SU-DHL-6 (cell line): Measurements from ENCODE around the gene PLXNC1.

ENCODE experiments used
- H2AFZ ChIP-seq: fragments of 200-600 bp; sonication (generic); 2 replicates; pipeline ENCODE4 v1.6.1; 2014; ENCODE audit warnings: low read depth, mild to moderate bottlenecking, moderate library complexity, mixed read lengths, antibody characterized with exemption, low read length; ENCODE audit not compliant: severe bottlenecking
- H3F3A ChIP-seq: fragments of 200-600 bp; shearing (Covaris generic); 2 replicates; pipeline ENCODE4 v1.6.0; 2016; ENCODE audit warnings: antibody characterized with exemption, mild to moderate bottlenecking; ENCODE audit not compliant: insufficient read depth
- H3K27ac ChIP-seq: fragments of 200-600 bp; sonication (generic); 2 replicates; pipeline ENCODE4 v1.5.1; 2016; ENCODE audit warnings: low read depth, mild to moderate bottlenecking, low read length, moderate library complexity, mixed read lengths
- H3K27me3 ChIP-seq: fragments of 200-600 bp; sonication (generic), shearing (Covaris generic); 2 replicates; pipeline ENCODE4 v1.6.0; 2014; ENCODE audit warnings: mild to moderate bottlenecking, low read length
- H3K36me3 ChIP-seq: fragments of 200-600 bp; sonication (generic); 2 replicates; pipeline ENCODE4 v1.6.1; 2014; ENCODE audit warnings: mild to moderate bottlenecking, low read length, mixed read lengths
- H3K4me2 ChIP-seq: fragments of 300-600, 200-600 bp; shearing (Covaris generic), sonication (generic); 2 replicates; pipeline ENCODE4 v1.6.0; 2014; ENCODE audit warnings: low read length, low read depth, mild to moderate bottlenecking; ENCODE audit not compliant: poor library complexity, severe bottlenecking
- H3K4me3 ChIP-seq: fragments of 200-600 bp; sonication (generic); 2 replicates; pipeline ENCODE4 v1.5.1; 2014; ENCODE audit warnings: antibody characterized with exemption, low read length, mild to moderate bottlenecking, mixed read lengths; ENCODE audit not compliant: insufficient read depth, poor library complexity, severe bottlenecking
- H3K79me2 ChIP-seq: fragments of 200-600 bp; sonication (generic); 2 replicates; pipeline ENCODE4 v1.6.1; 2014; ENCODE audit warnings: mild to moderate bottlenecking, low read length, moderate library complexity; ENCODE audit not compliant: insufficient read depth
- H3K9ac ChIP-seq: fragments of 200-600 bp; sonication (generic); 2 replicates; pipeline ENCODE4 v1.7.0; 2014; ENCODE audit warnings: mild to moderate bottlenecking, low read length
- H3K9me2 ChIP-seq: fragments of 200-600 bp; sonication (generic); replicated peaks from 2 replicates; pipeline ENCODE4 v1.6.1; 2014; ENCODE audit warnings: low read length; ENCODE audit not compliant: insufficient read depth
- H3K9me3 ChIP-seq: fragments of 200-600 bp; sonication (generic); 2 replicates; pipeline ENCODE4 v1.6.1; 2014; ENCODE audit warnings: low read length, mixed read lengths; ENCODE audit not compliant: insufficient read depth
- H4K20me1 ChIP-seq: fragments of 200-600 bp; sonication (generic); 2 replicates; pipeline ENCODE4 v1.6.1; 2014; ENCODE audit warnings: low read depth, mild to moderate bottlenecking, antibody characterized with exemption, low read length, moderate library complexity, mixed read lengths
- EZH2phosphoT487 ChIP-seq: fragments of 200-600 bp; sonication (generic), shearing (Covaris generic); conservative IDR thresholded peaks from 2 replicates; pipeline ENCODE4 v1.6.1; 2018; ENCODE audit warnings: mild to moderate bottlenecking, antibody characterized with exemption, low read length, moderate library complexity, mixed read lengths
- TF ChIP-seq, protein P1 (sequence below): fragments of 200-600 bp; sonication (generic); IDR thresholded peaks from one replicate; pipeline ENCODE4 v1.5.1; 2017; ENCODE audit warnings: antibody characterized with exemption, mild to moderate bottlenecking, low read length, moderate library complexity; ENCODE audit not compliant: insufficient read depth, poor library complexity, severe bottlenecking

The PLXNC1 gene

DNA sequence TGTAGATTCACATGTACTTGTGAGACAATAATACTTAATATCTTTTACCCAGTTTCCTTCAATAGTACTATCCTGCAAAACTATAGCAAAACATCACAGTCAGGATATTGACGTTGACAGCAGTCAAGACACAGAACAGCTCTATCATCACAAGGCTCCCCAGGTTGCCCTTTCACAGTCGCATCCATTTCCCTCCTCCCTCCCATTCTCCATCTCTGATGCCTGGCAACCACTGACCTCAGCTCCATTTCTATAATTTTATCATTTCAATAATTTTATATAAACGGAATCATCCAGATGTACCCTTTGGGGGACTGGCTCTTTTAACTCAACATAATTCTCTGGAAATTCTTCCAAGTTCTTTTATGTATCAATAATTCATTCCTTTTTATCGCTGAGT lies 81.5 kb downstream of the PLXNC1 start:
- Histone ChIP-seq H3K27ac (no peak overlapping the region), H3F3A (no peaks in the 10 kb centered on the region), H3K4me3 (no peak overlapping the region), H3K36me3 (peaks cover 8% of the 10 kb centered on the region; the same call in 1 of the 2 replicates), H3K9me3 (no peaks in the 10 kb centered on the region), H3K9ac (no peak overlapping the region), H3K79me2 (no peaks in the 10 kb centered on the region), H2AFZ (no peak overlapping the region), H3K9me2 (no peaks in the 10 kb centered on the region), H3K27me3 (no peaks in the 10 kb centered on the region), H4K20me1 (no peaks in the 10 kb centered on the region), H3K4me2 (no peak overlapping the region)
- no peak for TF ChIP-seq EZH2phosphoT487
- TF ChIP-seq, protein P1, sequence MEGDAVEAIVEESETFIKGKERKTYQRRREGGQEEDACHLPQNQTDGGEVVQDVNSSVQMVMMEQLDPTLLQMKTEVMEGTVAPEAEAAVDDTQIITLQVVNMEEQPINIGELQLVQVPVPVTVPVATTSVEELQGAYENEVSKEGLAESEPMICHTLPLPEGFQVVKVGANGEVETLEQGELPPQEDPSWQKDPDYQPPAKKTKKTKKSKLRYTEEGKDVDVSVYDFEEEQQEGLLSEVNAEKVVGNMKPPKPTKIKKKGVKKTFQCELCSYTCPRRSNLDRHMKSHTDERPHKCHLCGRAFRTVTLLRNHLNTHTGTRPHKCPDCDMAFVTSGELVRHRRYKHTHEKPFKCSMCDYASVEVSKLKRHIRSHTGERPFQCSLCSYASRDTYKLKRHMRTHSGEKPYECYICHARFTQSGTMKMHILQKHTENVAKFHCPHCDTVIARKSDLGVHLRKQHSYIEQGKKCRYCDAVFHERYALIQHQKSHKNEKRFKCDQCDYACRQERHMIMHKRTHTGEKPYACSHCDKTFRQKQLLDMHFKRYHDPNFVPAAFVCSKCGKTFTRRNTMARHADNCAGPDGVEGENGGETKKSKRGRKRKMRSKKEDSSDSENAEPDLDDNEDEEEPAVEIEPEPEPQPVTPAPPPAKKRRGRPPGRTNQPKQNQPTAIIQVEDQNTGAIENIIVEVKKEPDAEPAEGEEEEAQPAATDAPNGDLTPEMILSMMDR: no peak

DNA sequence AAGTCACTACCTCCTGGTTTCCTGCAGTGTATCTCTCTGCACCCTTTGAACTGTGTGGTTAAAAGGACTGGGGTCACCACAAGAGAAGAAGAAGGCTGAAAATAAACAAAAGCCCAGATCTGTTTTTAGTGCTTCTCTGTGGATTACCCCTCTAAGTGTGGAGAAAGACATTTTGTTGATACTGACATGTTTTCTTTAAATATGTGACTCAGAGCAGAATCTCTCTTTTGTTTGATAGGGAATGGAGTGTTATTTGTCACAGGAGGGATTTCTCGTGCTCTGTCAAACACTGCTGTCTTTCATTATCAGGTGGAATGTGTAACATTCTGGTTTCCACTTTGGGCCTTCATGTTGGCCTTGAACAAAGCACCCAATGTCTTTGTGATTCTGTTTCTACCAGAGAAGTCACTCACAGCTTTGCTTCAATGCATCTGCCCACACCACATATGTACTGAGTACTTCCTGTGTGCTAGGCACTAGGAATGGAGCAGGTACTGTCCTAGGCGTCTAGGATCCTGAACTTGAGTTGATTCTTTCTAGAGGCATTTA lies 82.1 kb downstream of the PLXNC1 start:
- H4K20me1 ChIP-seq: no peaks in the 10 kb centered on the region

DNA sequence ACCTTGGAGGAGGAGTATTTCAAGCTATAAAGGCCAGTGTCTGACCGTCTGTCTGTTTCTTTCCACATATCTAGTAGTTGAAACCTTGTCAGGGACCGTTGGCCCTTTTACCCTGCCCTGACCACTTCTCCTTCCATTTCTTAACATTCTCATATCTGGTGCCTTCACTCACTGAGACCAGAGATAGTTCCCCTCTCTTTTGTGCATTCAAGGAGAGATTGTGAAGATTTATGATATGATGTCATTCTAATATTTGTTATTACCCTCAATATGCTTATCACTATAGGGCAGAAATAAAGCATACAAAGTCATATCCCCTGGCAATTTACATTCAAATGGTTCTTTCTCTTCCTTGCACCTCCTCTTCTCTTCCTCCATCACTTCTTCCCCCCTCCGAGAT lies 83.3 kb downstream of the PLXNC1 start:
- TF ChIP-seq, protein P1: no peak
- no peak for TF ChIP-seq EZH2phosphoT487

More for the DNA sequence above, 82.1 kb downstream of the PLXNC1 start:
- H3K36me3 ChIP-seq: peaks cover 8% of the 10 kb centered on the region; the same call in 1 of the 2 replicates
- no peaks in the 10 kb centered on the region for H3K9me3 ChIP-seq
- H3K27ac ChIP-seq: no peak overlapping the region
- H3F3A ChIP-seq: no peaks in the 10 kb centered on the region
- H2AFZ ChIP-seq: no peak overlapping the region
- no peaks in the 10 kb centered on the region for H3K27me3 ChIP-seq
- H3K79me2 ChIP-seq: no peaks in the 10 kb centered on the region
- H3K9ac ChIP-seq: no peak overlapping the region
- no peak for TF ChIP-seq EZH2phosphoT487
- TF ChIP-seq, protein P1: no peak
- no peak overlapping the region for H3K4me3 ChIP-seq
- no peaks in the 10 kb centered on the region for H3K9me2 ChIP-seq
- H3K4me2 ChIP-seq: no peak overlapping the region

More for the DNA sequence above, 83.3 kb downstream of the PLXNC1 start:
- no peak overlapping the region for H2AFZ ChIP-seq
- no peak overlapping the region for H3K27ac ChIP-seq
- H3K9ac ChIP-seq: no peak overlapping the region
- no peak overlapping the region for H3K4me3 ChIP-seq
- no peaks in the 10 kb centered on the region for H3K79me2 ChIP-seq
- no peaks in the 10 kb centered on the region for H3K27me3 ChIP-seq
- H3K4me2 ChIP-seq: no peak overlapping the region
- no peaks in the 10 kb centered on the region for H3K9me3 ChIP-seq
- peaks cover 8% of the 10 kb centered on the region; the same call in 1 of the 2 replicates for H3K36me3 ChIP-seq
- H4K20me1 ChIP-seq: no peaks in the 10 kb centered on the region
- H3K9me2 ChIP-seq: no peaks in the 10 kb centered on the region
- H3F3A ChIP-seq: no peaks in the 10 kb centered on the region
